Body of pancreas (tissue), 4 donors: ENCODE results near the gene LDLRAD3.

Experiments used
- CTCF ChIP-seq, 7 experiments: fragments of 450-650 bp in 4 of 7; fragments of 200-600 bp in 3 of 7; sonication (generic) in 3 of 7; IDR thresholded peaks; one replicate each; pipeline ENCODE4 v1.5.1; 2016 to 2019; ENCODE audit warnings: antibody characterized with exemption in 7 of 7
- POLR2A ChIP-seq, 3 donors: fragments of 450-650 bp; IDR thresholded peaks; one replicate each; pipeline ENCODE4 v1.6.1; 2016; ENCODE audit warnings: antibody characterized with exemption in 3 of 3, mild to moderate bottlenecking in 2 of 3

GRCh38 chr11:36156161-36156816, 212.4 kb downstream of the LDLRAD3 start:
- TF ChIP-seq CTCF (IDR thresholded peaks at IDR 0.05) (no peak), POLR2A (IDR thresholded peaks at IDR 0.05) (no peak)
